Chondrocyte (in vitro differentiated cells): ENCODE data around the gene FUCA1. TPM values are rescaled to one million over a fixed set of nuclear protein-coding genes. Genes with fewer than 3 reads are reported as not detected.
A peak's percentile ranks its signal among the peaks of the same experiment; 100 is the strongest.

Source experiments
- DNase-seq: peaks from one replicate; pipeline ENCODE4 v3.0.0; 2021; ENCODE audit warnings: mixed read lengths, low spot score
- H3K27ac Mint-ChIP-seq: one replicate; pipeline ENCODE4 v1.8.0; 2021; ENCODE audit warnings: mild to moderate bottlenecking, moderate library complexity, mixed read lengths; ENCODE audit not compliant: unreplicated experiment
- H3K27me3 Mint-ChIP-seq: 2 replicates; pipeline ENCODE4 v1.8.0; 2021; ENCODE audit warnings: low read depth, mixed read lengths
- H3K36me3 Mint-ChIP-seq: 2 replicates; pipeline ENCODE4 v1.8.0; 2021; ENCODE audit warnings: low read depth, mixed read lengths
- H3K4me1 Mint-ChIP-seq: 2 replicates; pipeline ENCODE4 v1.8.0; 2021; ENCODE audit warnings: low read depth, mild to moderate bottlenecking, mixed read lengths
- H3K4me3 Mint-ChIP-seq: one replicate; pipeline ENCODE4 v1.8.0; 2021; ENCODE audit warnings: mild to moderate bottlenecking, moderate library complexity, mixed read lengths; ENCODE audit not compliant: unreplicated experiment
- H3K9me3 Mint-ChIP-seq: 2 replicates; pipeline ENCODE4 v1.8.0; 2021; ENCODE audit warnings: low read depth, mixed read lengths
- CTCF ChIP-seq: fragments of 200-600 bp; sonication (generic); IDR thresholded peaks from 2 replicates; pipeline ENCODE4 v1.5.0; 2021; ENCODE audit warnings: antibody characterized with exemption, mild to moderate bottlenecking, moderate library complexity
- long read RNA-seq: library from polyadenylated mRNA; stranded (forward); transcript quantifications from one replicate; pipeline ENCODE4 v2.0.0, GENCODE V29; 2021
- total RNA-seq: library from RNA; stranded (reverse); gene quantifications from 3 replicates; pipeline ENCODE4 v1.2.1, GENCODE V29; 2021

FUCA1 gene
- 14.6 to 15.9 TPM (median 15.6 TPM) in 3 replicates for total RNA-seq
- long read RNA-seq, transcript FUCA1-201 (8 exons, 2,047 nt), result major isoform, 56 of 62 reads
- long read RNA-seq, partial matches to known transcripts, result 2 of 62 reads
- long read RNA-seq, other reads (novel, unspliced or antisense), result 4 of 62 reads

- TF ChIP-seq CTCF, result peak; percentile 99
- H3K9me3 Mint-ChIP-seq, result no peaks in the 10 kb centered on the region
- peaks cover 8% of the 10 kb centered on the region for H3K27me3 Mint-ChIP-seq
- peak within 1 kb of the TSS; percentile 83 for H3K4me3 Mint-ChIP-seq
- peaks cover 20% of the 10 kb centered on the region for H3K4me1 Mint-ChIP-seq
- peak; percentile 89 for DNase-seq
- peak within 1 kb of the TSS; percentile 66 for H3K27ac Mint-ChIP-seq
- H3K36me3 Mint-ChIP-seq, result peaks cover 5% of the 10 kb centered on the region
Measured at GRCh38 chr1:23867895-23868556, at the start of gene FUCA1. FUCA1 (minus strand) TSS chr1:23868290; CDS start chr1:23868286, 4 bp downstream.

- H3K36me3 Mint-ChIP-seq, result no peaks in the 10 kb centered on the region
- peak overlapping the region; percentile 42 for H3K27ac Mint-ChIP-seq
- H3K4me3 Mint-ChIP-seq, result no peak overlapping the region
- peak; percentile 78 for TF ChIP-seq CTCF
- no peaks in the 10 kb centered on the region for H3K27me3 Mint-ChIP-seq
- H3K9me3 Mint-ChIP-seq, result no peaks in the 10 kb centered on the region
- peaks cover 7% of the 10 kb centered on the region for H3K4me1 Mint-ChIP-seq
- no peak for DNase-seq
Measured at GRCh38 chr1:23916209-23917131, 48.4 kb upstream of the FUCA1 start.

GRCh38 chr1:23915466-23915865 is 47.4 kb upstream of the FUCA1 start:
- Mint-ChIP-seq H3K4me1 (peaks cover 7% of the 10 kb centered on the region), H3K4me3 (no peak overlapping the region), H3K9me3 (no peaks in the 10 kb centered on the region), H3K27me3 (peaks cover 6% of the 10 kb centered on the region), H3K27ac (no peak overlapping the region), H3K36me3 (peaks cover 1% of the 10 kb centered on the region)
- no peak for TF ChIP-seq CTCF
- no peak for DNase-seq

GRCh38 chr1:23914921-23915320 is 46.8 kb upstream of the FUCA1 start:
- TF ChIP-seq CTCF, result no peak
- Mint-ChIP-seq H3K4me3 (no peak overlapping the region), H3K36me3 (peaks cover 1% of the 10 kb centered on the region), H3K27ac (no peak overlapping the region), H3K9me3 (no peaks in the 10 kb centered on the region), H3K4me1 (peaks cover 3% of the 10 kb centered on the region), H3K27me3 (peaks cover 10% of the 10 kb centered on the region)
- no peak for DNase-seq

GRCh38 chr1:23913212-23913880 is 45.3 kb upstream of the FUCA1 start, which contains the start of gene CNR2:
CNR2 (minus strand) TSS chr1:23913362; CDS start chr1:23875617, 37,745 bp downstream.
- no peak for TF ChIP-seq CTCF
- no peak for DNase-seq
- no peaks in the 10 kb centered on the region for H3K9me3 Mint-ChIP-seq
- no peak within 1 kb of the TSS for H3K27ac Mint-ChIP-seq
- H3K4me3 Mint-ChIP-seq, result no peak within 1 kb of the TSS
- peaks cover 1% of the 10 kb centered on the region for H3K36me3 Mint-ChIP-seq
- no peaks in the 10 kb centered on the region for H3K4me1 Mint-ChIP-seq
- H3K27me3 Mint-ChIP-seq, result peaks cover 21% of the 10 kb centered on the region
